IMR-90 (cell line): Measurements from ENCODE around the gene TMPRSS5. TPM values are rescaled to one million over a fixed set of nuclear protein-coding genes. Genes with fewer than 3 reads are reported as not detected.

ENCODE experiments used
- ATAC-seq: fragments of 200-7000 bp; cut with Tn5 transposase; 2 replicates; pipeline ENCODE4 v1.9.1; 2020; ENCODE audit warnings: low read depth, mild to moderate bottlenecking, moderate library complexity
- BruUV-seq: library from RNA; stranded (reverse); fragments of 400-500 nt; replicated peaks from 2 replicates; lab custom pipeline; 2021; lab: Mats Ljungman, UMichigan
- CTCF ChIA-PET: fragments of 300-600 bp; formaldehyde crosslinking; extraction: SDS; loops from one replicate; lab custom pipeline; 2021; ENCODE audit warnings: antibody characterized with exemption; lab: Yijun Ruan, JAX
- POLR2A ChIA-PET: fragments of 300-600 bp; sonication (Branson Sonifier 250); formaldehyde crosslinking; loops from one replicate; lab custom pipeline; 2022; ENCODE audit warnings: antibody characterized with exemption; ENCODE audit not compliant: unreplicated experiment; lab: Charles Lee
- DNase-seq: peaks from one replicate; pipeline ENCODE4 v3.0.0; 2013
- H2AFZ ChIP-seq: replicated peaks from 2 replicates; pipeline ENCODE3; 2013; ENCODE audit warnings: low read length, mild to moderate bottlenecking; ENCODE audit not compliant: poor library complexity
- H2AK5ac ChIP-seq: 2 replicates; pipeline ENCODE4 v1.6.1; 2013; ENCODE audit warnings: low read depth, low read length, inconsistent platforms
- H2AK9ac ChIP-seq: replicated peaks from 2 replicates; pipeline ENCODE3; 2013; ENCODE audit warnings: mild to moderate bottlenecking, low read depth, low read length, moderate library complexity; ENCODE audit not compliant: poor library complexity
- H2BK120ac ChIP-seq: 2 replicates; pipeline ENCODE4 v1.6.1; 2013; ENCODE audit warnings: low read depth, low read length, inconsistent platforms
- H2BK15ac ChIP-seq: 3 replicates; pipeline ENCODE4 v1.6.1; 2013; ENCODE audit warnings: low read depth, low read length, inconsistent platforms
- H2BK20ac ChIP-seq: 2 replicates; pipeline ENCODE4 v1.6.1; 2013; ENCODE audit warnings: low read depth, mild to moderate bottlenecking, inconsistent platforms, low read length, moderate library complexity
- H2BK5ac ChIP-seq: 2 replicates; pipeline ENCODE4 v1.6.1; 2013; ENCODE audit warnings: mild to moderate bottlenecking, low read depth, low read length, inconsistent platforms; ENCODE audit not compliant: poor library complexity, severe bottlenecking
- H3K14ac ChIP-seq: replicated peaks from 2 replicates; pipeline ENCODE4 v1.6.1; 2013; ENCODE audit warnings: low read depth, low read length, inconsistent platforms
- H3K18ac ChIP-seq: 2 replicates; pipeline ENCODE4 v1.6.1; 2013; ENCODE audit warnings: low read depth, low read length, control low read depth
- H3K23ac ChIP-seq: 2 replicates; pipeline ENCODE4 v1.6.1; 2013; ENCODE audit warnings: low read depth, low read length, inconsistent platforms
- H3K27ac ChIP-seq: 2 replicates; pipeline ENCODE4 v1.5.1; 2013; ENCODE audit warnings: mild to moderate bottlenecking, control low read depth, low read length; ENCODE audit not compliant: insufficient read depth
- H3K27me3 ChIP-seq: 2 replicates; pipeline ENCODE4 v1.6.1; 2013; ENCODE audit warnings: low read length; ENCODE audit not compliant: control insufficient read depth, insufficient read depth
- H3K36me3 ChIP-seq: 2 replicates; pipeline ENCODE4 v1.6.1; 2013; ENCODE audit warnings: low read length, mixed read lengths; ENCODE audit not compliant: control insufficient read depth, insufficient read depth
- H3K4ac ChIP-seq: 2 replicates; pipeline ENCODE4 v1.6.1; 2013; ENCODE audit warnings: low read depth, low read length, inconsistent platforms
- H3K4me1 ChIP-seq: 2 replicates; pipeline ENCODE4 v1.6.1; 2013; ENCODE audit warnings: low read length, mixed read lengths; ENCODE audit not compliant: control insufficient read depth, insufficient read depth
- H3K4me2 ChIP-seq: 2 replicates; pipeline ENCODE4 v1.6.1; 2013; ENCODE audit warnings: low read depth, mild to moderate bottlenecking, control low read depth, low read length, moderate library complexity
- H3K4me3 ChIP-seq: 2 replicates; pipeline ENCODE4 v1.5.1; 2013; ENCODE audit warnings: low read depth, mild to moderate bottlenecking, control low read depth, low read length, moderate library complexity; ENCODE audit not compliant: insufficient read depth
- H3K56ac ChIP-seq: 2 replicates; pipeline ENCODE4 v1.6.1; 2013; ENCODE audit warnings: low read length, inconsistent platforms; ENCODE audit not compliant: insufficient read depth; ENCODE audit errors: extremely low read depth
- H3K79me1 ChIP-seq, 2 experiments: 2 replicates each; pipeline ENCODE4 v1.6.1; 2013; ENCODE audit warnings: low read length in 2 of 2, inconsistent platforms in 1 of 2, low read depth in 1 of 2
- H3K9ac ChIP-seq: 2 replicates; pipeline ENCODE4 v1.6.1; 2013; ENCODE audit warnings: low read depth, low read length, control low read depth
- H3K9me1 ChIP-seq: 2 replicates; pipeline ENCODE4 v1.6.1; 2013; ENCODE audit warnings: low read length, inconsistent platforms; ENCODE audit not compliant: insufficient read depth
- H3K9me3 ChIP-seq: 2 replicates; pipeline ENCODE4 v1.6.1; 2013; ENCODE audit warnings: low read length; ENCODE audit not compliant: control insufficient read depth, insufficient read depth
- H4K20me1 ChIP-seq: 2 replicates; pipeline ENCODE4 v1.6.1; 2013; ENCODE audit warnings: low read length, inconsistent platforms; ENCODE audit not compliant: insufficient read depth
- H4K5ac ChIP-seq: 2 replicates; pipeline ENCODE4 v1.6.1; 2013; ENCODE audit warnings: mild to moderate bottlenecking, low read depth, low read length, control low read depth
- H4K8ac ChIP-seq, 2 experiments: 2 replicates each; pipeline ENCODE4 v1.6.1; 2013; ENCODE audit warnings: low read depth in 2 of 2, low read length in 2 of 2, control low read depth in 1 of 2, inconsistent platforms in 1 of 2
- H4K91ac ChIP-seq: 2 replicates; pipeline ENCODE4 v1.6.1; 2013; ENCODE audit warnings: low read depth, low read length, inconsistent platforms; ENCODE audit not compliant: insufficient read depth
- BHLHE40 ChIP-seq: fragments of 150-350 bp; IDR thresholded peaks from 2 replicates; pipeline ENCODE4 v1.6.1; 2016; ENCODE audit warnings: mild to moderate bottlenecking, low read depth, low read length
- CEBPB ChIP-seq: IDR thresholded peaks from 2 replicates; pipeline ENCODE4 v1.6.1; 2012; ENCODE audit warnings: low read depth, low read length, improper control_type of control experiment
- CHD1 ChIP-seq: IDR thresholded peaks from 2 replicates; pipeline ENCODE4 v1.6.1; 2012; ENCODE audit warnings: low read depth, low read length, improper control_type of control experiment
- CTCF ChIP-seq: conservative IDR thresholded peaks from 2 replicates; pipeline ENCODE4 v1.5.1; 2012; ENCODE audit warnings: mild to moderate bottlenecking, low read depth, low read length, improper control_type of control experiment
- FOS ChIP-seq: fragments of 150-350 bp; IDR thresholded peaks from 2 replicates; pipeline ENCODE4 v1.6.1; 2016; ENCODE audit warnings: low read depth, low read length
- MAFK ChIP-seq: IDR thresholded peaks from 2 replicates; pipeline ENCODE4 v1.6.1; 2012; ENCODE audit warnings: low read depth, low read length, improper control_type of control experiment
- MAZ ChIP-seq: IDR thresholded peaks from 2 replicates; pipeline ENCODE4 v1.6.1; 2012; ENCODE audit warnings: low read depth, mild to moderate bottlenecking, low read length, improper control_type of control experiment, moderate library complexity, borderline replicate concordance
- MXI1 ChIP-seq: IDR thresholded peaks from 2 replicates; pipeline ENCODE4 v1.6.1; 2012; ENCODE audit warnings: low read depth, mild to moderate bottlenecking, low read length, moderate library complexity, borderline replicate concordance
- NFE2L2 ChIP-seq: fragments of 150-350 bp; IDR thresholded peaks from 2 replicates; pipeline ENCODE4 v1.6.1; 2016; ENCODE audit warnings: low read depth, mild to moderate bottlenecking, low read length
- POLR2A ChIP-seq: IDR thresholded peaks from 2 replicates; pipeline ENCODE4 v1.6.1; 2012; ENCODE audit warnings: mild to moderate bottlenecking, low read depth, low read length
- RAD21 ChIP-seq: IDR thresholded peaks from 2 replicates; pipeline ENCODE4 v1.6.1; 2012; ENCODE audit warnings: low read length, improper control_type of control experiment
- RCOR1 ChIP-seq: IDR thresholded peaks from 2 replicates; pipeline ENCODE4 v1.6.1; 2012; ENCODE audit warnings: mild to moderate bottlenecking, low read length, improper control_type of control experiment; ENCODE audit not compliant: insufficient replicate concordance
- RFX5 ChIP-seq: IDR thresholded peaks from 2 replicates; pipeline ENCODE4 v1.8.0; 2012; ENCODE audit warnings: low read depth, mild to moderate bottlenecking, low read length, moderate library complexity
- SMC3 ChIP-seq: fragments of 150-350 bp; IDR thresholded peaks from 2 replicates; pipeline ENCODE4 v1.6.1; 2016; ENCODE audit warnings: low read depth, mild to moderate bottlenecking, antibody characterized with exemption, low read length, moderate library complexity
- WGBS, 2 experiments: methylation state at CpG; one replicate each; pipeline versions ENCODE4 v1.1.5 to v1.1.7; 2013; ENCODE audit warnings: missing lambda C conversion rate in 2 of 2; ENCODE audit not compliant: insufficient read length in 1 of 2; ENCODE audit errors: extremely low coverage in 2 of 2; 5-methylcytosine and 5-hydroxymethylcytosine counted together
- dilution Hi-C: fragments of 300-500 bp; cut with HindIII; formaldehyde crosslinking; loops from one replicate; pipeline ENCODE4 v1.14.3; 2018; ENCODE audit warnings: low sequenced_read_pairs; ENCODE audit not compliant: unreplicated experiment
- in situ Hi-C: fragments of 300-500 bp; cut with MboI; formaldehyde crosslinking; loops from 3 replicates; pipeline ENCODE4 v1.14.3; 2019; ENCODE audit warnings: low sequenced_read_pairs, inconsistent platforms, mixed read lengths
- intact Hi-C: fragments of 100-400 bp; cut with micrococcal nuclease; formaldehyde crosslinking; loops from 2 replicates; pipeline ENCODE4 v1.10.0; 2022
- polyA plus RNA-seq, 3 experiments: library from polyadenylated mRNA; depleted of rRNA; stranded (reverse); fragments of >200 nt; gene quantifications; 2 replicates each; pipeline ENCODE4 v1.2.3, GENCODE V29; 2012; ENCODE audit warnings: low replicate concordance in 1 of 3
- total RNA-seq: library from RNA; depleted of rRNA; stranded (reverse); fragments of >200 nt; gene quantifications from 2 replicates; pipeline ENCODE4 v1.2.3, GENCODE V29; 2012
- TF ChIP-seq, protein P1 (sequence below): fragments of 150-350 bp; IDR thresholded peaks from 2 replicates; pipeline ENCODE4 v1.6.1; 2017; ENCODE audit warnings: mild to moderate bottlenecking, antibody characterized with exemption, low read length, low read depth
- TF ChIP-seq, protein P2 (sequence below): fragments of 150-350 bp; IDR thresholded peaks from 2 replicates; pipeline ENCODE4 v1.6.1; 2016; ENCODE audit warnings: low read depth, mild to moderate bottlenecking, low read length, moderate library complexity, borderline replicate concordance

TMPRSS5 gene
- total and polyA plus RNA-seq, 2 of the 4 experiments (the other 2 are of a cell fraction): under 0.01 to 0.24 TPM

DNA sequence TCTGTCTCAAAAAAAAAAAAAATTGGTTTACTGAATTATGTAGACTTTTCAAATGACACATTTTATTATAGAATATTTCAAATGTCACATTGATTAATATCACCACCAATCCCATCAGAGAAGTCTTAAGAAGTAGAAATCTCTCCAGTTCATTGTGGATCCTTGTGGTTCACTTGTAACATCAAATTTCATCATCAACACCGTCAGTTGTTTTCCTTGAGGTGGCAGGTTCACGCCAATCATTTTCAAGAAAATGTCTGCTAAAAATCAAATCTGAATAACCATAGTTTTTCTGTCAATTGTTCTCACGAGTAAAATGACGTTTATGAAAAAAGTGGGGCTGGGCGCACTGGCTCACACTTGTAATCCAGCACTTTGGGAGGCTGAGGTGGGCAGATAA, 50.3 kb downstream of the TMPRSS5 start:
- Histone ChIP-seq H3K27ac (no peak overlapping the region), H3K4ac (no peak overlapping the region), H2BK5ac (no peak overlapping the region), H3K18ac (no peak overlapping the region), H3K14ac (no peak overlapping the region), H3K4me2 (no peak overlapping the region), H2AFZ (no peak overlapping the region), H4K5ac (no peak overlapping the region), H3K9me1 (no peaks in the 10 kb centered on the region), H4K91ac (no peak overlapping the region), H3K56ac (no peak overlapping the region), H4K20me1 (no peaks in the 10 kb centered on the region), H3K79me1 (no peaks in the 10 kb centered on the region), H2BK15ac (no peak overlapping the region), H3K9ac (no peak overlapping the region), H2BK120ac (no peak overlapping the region), H3K23ac (no peak overlapping the region), H2BK20ac (no peak overlapping the region), H3K9me3 (no peaks in the 10 kb centered on the region), H4K8ac (no peak overlapping the region), H2AK9ac (no peak overlapping the region), H2AK5ac (no peak overlapping the region), H3K27me3 (no peaks in the 10 kb centered on the region), H3K4me1 (no peaks in the 10 kb centered on the region), H3K4me3 (no peak overlapping the region), H3K36me3 (no peaks in the 10 kb centered on the region)
- CTCF ChIA-PET: no interaction called here
- POLR2A ChIA-PET: no interaction called here
- 60% methylated on average over 2 of the region's 5 CpGs; no CpG with 5 or more reads in 1 of the 2 experiments for WGBS, 2 experiments
- ATAC-seq (no peak), DNase-seq (no peak)
- BruUV-seq: no TSS peak
- no peak for TF ChIP-seq MAFK
- no peak for TF ChIP-seq SMC3
- TF ChIP-seq FOS: no peak
- TF ChIP-seq BHLHE40: no peak
- TF ChIP-seq MAZ: no peak
- no peak for TF ChIP-seq CEBPB
- TF ChIP-seq NFE2L2: no peak
- TF ChIP-seq RAD21: no peak
- TF ChIP-seq, protein P1, sequence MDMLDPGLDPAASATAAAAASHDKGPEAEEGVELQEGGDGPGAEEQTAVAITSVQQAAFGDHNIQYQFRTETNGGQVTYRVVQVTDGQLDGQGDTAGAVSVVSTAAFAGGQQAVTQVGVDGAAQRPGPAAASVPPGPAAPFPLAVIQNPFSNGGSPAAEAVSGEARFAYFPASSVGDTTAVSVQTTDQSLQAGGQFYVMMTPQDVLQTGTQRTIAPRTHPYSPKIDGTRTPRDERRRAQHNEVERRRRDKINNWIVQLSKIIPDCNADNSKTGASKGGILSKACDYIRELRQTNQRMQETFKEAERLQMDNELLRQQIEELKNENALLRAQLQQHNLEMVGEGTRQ: no peak
- no peak for TF ChIP-seq MXI1
- no peak for TF ChIP-seq POLR2A
- no peak for TF ChIP-seq RCOR1
- no peak for TF ChIP-seq RFX5
- no peak for TF ChIP-seq CHD1
- TF ChIP-seq, protein P2, sequence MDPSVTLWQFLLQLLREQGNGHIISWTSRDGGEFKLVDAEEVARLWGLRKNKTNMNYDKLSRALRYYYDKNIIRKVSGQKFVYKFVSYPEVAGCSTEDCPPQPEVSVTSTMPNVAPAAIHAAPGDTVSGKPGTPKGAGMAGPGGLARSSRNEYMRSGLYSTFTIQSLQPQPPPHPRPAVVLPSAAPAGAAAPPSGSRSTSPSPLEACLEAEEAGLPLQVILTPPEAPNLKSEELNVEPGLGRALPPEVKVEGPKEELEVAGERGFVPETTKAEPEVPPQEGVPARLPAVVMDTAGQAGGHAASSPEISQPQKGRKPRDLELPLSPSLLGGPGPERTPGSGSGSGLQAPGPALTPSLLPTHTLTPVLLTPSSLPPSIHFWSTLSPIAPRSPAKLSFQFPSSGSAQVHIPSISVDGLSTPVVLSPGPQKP: no peak
- TF ChIP-seq CTCF: no peak
- in situ Hi-C loops: no loop called here
- dilution Hi-C loops: no loop called here
- intact Hi-C loops: no loop called here
